Putamen (tissue), 1 donor: Measurements from ENCODE around the gene SERPINB7.

Source experiments
- DNase-seq: peaks from one replicate; pipeline ENCODE4 v3.0.0-alpha.2; 2016; ENCODE audit warnings: low spot score

SERPINB7 gene

DNA sequence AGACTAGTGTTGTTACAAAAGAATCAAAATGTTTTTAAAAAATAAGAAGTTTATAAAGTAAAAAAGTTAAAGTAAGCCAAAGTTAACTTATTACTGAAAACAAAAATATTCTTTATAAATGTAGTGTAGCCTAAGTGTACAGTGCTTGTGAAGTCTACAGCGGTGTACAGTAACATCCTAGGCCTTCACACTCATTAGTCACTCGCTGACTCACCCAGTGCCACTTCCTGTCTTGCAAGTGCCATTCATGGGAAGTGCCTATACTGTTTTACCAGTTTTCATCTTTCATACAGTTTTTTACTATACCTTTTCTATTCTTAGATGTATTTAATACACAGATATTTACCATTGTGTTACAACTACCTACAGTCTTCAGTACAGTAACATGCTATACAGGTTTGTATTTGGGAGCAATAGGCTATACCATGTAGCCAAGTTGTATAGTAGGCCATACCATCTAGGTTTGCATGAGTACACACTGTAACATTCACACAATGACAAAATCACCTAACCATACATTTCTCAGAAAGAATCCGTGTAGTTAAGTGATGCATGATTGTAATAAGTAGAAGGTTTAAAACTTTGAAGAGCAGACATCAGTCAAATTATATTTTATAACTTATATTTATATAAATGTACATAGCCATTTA lies 13.4 kb downstream of the SERPINB7 start:
- DNase-seq: no peak

GRCh38 chr18:63789327-63789726 lies 14.1 kb downstream of the SERPINB7 start:
- no peak for DNase-seq

DNA sequence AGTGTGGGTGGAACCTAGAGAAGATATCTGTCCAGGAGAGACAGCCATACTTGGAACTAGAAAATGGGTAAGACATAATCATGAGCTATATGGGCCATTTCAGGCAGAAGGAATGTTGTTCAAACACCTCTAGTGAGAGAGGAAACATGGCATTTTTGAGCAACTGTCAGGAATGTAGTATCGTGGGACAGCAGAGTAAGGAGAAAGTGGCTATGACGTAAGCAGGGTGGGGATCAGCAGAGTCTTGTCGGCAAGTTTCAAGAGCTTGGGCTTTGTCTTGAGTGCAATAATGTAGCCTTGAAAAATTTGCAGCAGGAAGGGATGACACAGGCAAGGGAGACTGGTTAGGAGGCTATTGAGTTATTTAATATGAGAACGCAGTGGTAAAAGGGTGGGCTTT lies 20.4 kb downstream of the SERPINB7 start:
- DNase-seq: no peak

- no peak for DNase-seq
Observed at GRCh38 chr18:63799189-63799588, 24.0 kb downstream of the SERPINB7 start.

GRCh38 chr18:63801343-63801742 lies 26.1 kb downstream of the SERPINB7 start:
- DNase-seq: no peak

GRCh38 chr18:63808125-63808524 lies 32.9 kb downstream of the SERPINB7 start:
- no peak for DNase-seq

DNA sequence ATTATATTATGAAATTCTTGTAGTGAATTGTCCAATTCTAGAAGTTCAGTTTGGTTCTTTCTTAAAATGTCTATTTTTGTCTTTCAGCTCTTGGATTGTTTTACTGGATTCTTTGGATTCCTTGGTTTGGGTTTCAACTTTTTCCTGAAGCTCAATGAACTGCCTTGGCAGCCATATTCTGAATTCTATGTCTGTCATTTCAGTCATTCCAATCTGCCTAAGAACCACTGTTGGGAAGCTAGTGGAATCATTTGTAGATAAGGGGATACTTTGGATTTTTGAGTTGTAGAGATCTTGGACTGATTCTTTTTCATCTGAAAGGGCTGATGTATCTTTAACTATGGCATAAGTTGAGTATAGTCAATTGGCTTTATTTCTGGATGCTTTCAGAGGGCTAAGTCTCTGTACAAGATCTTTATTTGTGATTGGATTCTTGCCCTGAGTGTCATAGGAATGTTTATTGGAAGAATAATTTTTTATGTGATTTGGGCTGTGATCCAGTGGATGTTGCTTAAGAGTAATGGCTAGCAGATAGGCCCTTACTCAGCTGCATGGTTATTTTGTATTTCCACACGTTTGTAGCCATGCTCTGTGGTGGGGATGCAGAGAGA lies 42.3 kb downstream of the SERPINB7 start:
- no peak for DNase-seq

DNA sequence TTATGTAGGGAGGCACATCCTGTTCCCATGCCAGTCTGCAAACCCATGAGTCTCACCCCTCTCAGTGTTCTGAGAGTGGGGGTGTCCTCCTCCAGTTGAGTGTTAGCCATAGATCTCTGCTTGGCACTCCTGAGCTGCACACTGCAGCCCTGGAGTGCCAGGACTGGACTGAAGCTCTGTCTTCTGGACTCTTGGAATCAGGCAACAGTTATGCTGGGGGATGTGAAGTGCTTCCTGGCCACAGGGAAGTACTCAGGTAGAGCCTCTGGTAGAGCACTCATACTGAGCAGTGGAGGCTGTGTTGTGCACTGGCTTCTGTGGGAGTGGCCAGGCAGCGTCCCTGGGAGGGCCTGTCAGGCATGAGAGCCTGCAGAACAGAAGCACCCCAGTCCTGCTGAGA lies 43.0 kb downstream of the SERPINB7 start:
- no peak for DNase-seq

- DNase-seq: no peak
Observed at GRCh38 chr18:63819786-63820185, 44.6 kb downstream of the SERPINB7 start.

GRCh38 chr18:63820694-63821093 lies 45.5 kb downstream of the SERPINB7 start:
- no peak for DNase-seq

- no peak for DNase-seq
Observed at GRCh38 chr18:63823516-63824219, 48.5 kb downstream of the SERPINB7 start.

- DNase-seq: no peak
Observed at GRCh38 chr18:63824220-63824525, 49.0 kb downstream of the SERPINB7 start.

DNA sequence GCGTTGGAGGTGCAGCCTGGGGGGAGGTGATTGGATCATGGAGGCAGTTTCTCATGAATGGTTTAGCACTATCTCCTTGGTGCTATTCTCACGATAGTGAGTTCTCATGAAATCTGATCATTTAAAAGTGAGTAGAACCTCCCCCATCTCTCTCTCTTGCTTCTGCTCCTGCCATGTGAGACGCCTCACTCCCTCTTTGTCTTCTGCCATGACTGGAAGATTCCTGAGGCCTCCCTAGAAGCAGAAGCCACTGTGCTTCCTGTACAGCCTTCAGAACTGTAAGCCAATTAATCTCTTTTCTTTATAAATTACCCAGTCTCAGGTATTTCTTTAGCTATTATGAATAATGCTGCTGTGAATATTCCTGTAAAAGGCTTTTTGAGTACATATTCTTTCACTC lies 52.9 kb downstream of the SERPINB7 start:
- no peak for DNase-seq

- no peak for DNase-seq
Observed at GRCh38 chr18:63828656-63829055, 53.4 kb downstream of the SERPINB7 start.

DNA sequence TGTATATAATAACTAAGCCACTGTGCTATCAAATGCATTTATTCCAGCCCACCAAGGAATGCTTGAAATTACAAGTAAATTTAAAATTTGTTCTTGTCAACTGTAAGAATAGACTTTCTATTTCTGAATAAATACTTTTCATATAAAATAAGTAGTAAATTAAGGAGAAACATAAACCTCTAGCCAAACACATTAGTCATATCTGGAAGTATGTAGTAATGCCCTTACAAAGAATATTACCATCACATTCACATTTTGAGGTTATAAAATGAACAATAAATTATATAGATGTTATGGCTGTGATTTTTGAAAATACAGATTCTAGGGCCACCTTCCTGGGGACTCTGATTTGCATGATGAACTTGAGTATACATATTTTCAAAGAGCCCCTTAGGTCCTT lies 54.7 kb downstream of the SERPINB7 start:
- DNase-seq: no peak

GRCh38 chr18:63831080-63831788 lies 56.0 kb downstream of the SERPINB7 start:
- DNase-seq: no peak

GRCh38 chr18:63832470-63832869 lies 57.3 kb downstream of the SERPINB7 start:
- DNase-seq: no peak

DNA sequence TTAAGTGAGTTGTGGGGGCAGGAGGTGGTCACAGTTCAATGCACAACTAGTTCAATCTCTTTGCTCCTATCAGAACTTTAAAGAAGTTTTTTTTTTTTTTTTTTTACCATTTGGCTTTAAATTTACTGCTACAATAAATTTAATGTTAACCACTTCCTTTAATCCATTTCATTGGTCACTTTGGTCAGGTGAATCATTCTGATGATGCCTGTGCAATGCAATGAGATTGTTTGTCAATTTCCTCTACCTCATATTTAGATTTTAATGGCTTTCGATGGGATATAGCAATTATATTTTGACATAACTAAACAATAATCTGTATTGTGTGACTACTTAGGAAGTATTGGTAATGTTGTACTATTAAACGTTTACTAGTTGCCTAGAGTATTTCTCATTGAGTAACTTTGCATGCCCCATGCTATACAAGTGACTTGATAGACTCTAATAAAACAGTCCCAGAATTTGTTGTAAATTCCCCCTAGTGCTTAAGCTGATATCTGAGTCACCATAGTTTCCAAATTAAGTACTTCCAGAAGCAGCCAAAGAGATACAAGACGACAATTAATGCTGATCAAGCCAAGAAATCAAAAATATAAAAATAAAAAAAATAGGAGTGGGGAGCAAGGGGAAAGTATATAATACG lies 59.4 kb downstream of the SERPINB7 start:
- no peak for DNase-seq

DNA sequence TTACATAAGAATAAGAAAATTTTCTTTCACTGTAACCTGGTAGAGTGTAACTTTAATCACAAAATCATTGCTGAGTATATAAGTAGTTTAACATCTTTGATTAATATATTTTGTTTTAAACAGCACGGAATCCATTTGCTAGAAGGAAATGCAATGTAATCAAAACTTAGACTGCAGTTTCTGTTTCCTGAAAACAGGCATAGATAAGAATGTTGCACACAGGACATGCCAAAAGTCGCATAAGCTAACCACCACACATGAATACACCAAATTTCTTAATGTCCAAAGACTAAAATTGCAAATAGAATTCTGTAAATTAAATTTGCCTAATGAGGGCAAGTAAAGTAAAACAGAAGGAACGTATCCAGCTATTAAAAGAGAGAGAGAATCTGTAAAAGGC lies 61.2 kb downstream of the SERPINB7 start:
- no peak for DNase-seq

GRCh38 chr18:63837590-63837989 lies 62.4 kb downstream of the SERPINB7 start:
- DNase-seq: no peak

DNA sequence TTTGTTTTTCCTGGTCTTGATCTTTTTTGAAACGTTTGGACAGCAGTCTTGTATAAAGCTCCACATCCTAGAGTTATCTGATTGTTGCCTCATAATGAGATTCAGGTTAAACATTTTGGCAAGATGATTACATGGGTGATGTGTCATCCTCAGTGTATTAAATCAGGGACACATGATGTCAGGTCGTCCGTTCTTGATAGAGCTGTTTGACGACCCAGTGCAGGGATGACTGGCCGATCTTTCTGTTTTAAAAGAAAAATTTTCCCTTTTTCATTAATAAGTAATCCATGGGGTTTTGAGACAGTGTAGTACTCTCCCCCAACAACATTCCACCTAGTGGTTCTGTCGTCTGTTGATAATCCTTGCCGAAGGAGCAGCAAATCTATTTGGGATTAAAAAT lies 67.8 kb downstream of the SERPINB7 start:
- no peak for DNase-seq

GRCh38 chr18:63844254-63844653 lies 69.0 kb downstream of the SERPINB7 start:
- no peak for DNase-seq

DNA sequence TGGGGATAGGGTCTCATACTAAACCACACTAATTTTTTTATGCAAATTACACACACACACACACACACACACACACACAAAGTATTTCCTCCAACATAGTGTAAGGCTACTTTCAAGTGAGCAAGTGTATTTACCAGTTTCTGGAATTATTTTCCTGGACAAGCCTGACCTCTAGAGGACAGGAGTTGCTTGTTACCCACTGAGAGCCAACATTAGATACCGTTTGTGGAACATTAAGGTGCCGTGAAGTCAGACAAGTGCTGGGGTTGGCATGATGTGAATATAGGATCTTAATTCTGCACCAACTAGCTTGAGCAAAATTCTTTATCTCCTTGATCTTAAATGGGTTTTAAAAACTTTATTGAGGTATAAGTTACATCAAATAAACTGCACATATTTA lies 72.9 kb downstream of the SERPINB7 start:
- no peak for DNase-seq
